ENCODE results near the gene EI24.
A peak's percentile ranks its signal among the peaks of the same experiment; 100 is the strongest.

EI24 gene

DNA sequence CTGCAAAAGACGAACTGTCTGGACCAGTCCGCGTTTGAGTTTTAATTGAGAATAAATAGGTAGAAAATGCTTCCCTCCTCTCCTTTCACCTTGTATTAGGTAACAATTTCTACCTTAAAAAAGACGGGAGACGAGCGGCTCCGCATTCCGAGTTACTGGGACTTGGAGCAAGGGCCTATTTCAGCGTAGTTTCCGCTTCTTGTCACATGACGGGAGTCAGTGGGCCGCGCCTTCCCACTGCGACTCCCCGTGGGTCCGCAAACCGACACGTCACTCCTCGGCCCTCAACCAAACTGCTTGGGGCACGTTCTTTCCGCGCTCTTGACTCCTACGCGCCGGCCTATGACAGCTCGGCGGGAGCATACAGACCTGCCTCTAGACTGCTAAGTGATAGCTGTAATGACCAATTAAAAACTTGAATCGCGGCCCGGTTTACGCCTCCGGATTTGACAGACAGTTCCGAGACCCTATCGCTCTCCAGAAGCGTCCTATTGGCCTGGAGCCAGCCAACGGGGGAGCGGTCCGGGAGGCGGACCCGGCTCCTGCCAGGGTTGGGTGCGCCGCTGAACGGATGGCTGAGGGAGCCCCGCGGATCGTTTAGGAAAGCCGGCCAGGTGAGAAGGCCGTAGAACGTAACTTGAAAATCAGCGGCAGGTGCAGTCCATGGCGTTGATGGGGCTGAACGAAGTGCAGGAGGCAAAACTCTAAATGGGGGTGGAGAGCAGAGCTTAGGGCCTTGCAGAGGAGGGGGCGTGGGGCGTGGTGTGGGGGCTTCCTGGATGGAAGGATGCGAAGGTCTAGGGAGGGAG lies 23.2 kb downstream of the EI24 start, which contains the start of gene STT3A:
Gene STT3A, plus strand, starts transcription at position 548 of the 809 bp plus-strand sequence. CDS start 3,064 bp downstream, outside the sequence.
- no peaks in the 10 kb centered on the region for H3K27me3 ChIP-seq (ENCODE audit: insufficient read depth, low read depth, severe bottlenecking)
- TF ChIP-seq, protein P1, sequence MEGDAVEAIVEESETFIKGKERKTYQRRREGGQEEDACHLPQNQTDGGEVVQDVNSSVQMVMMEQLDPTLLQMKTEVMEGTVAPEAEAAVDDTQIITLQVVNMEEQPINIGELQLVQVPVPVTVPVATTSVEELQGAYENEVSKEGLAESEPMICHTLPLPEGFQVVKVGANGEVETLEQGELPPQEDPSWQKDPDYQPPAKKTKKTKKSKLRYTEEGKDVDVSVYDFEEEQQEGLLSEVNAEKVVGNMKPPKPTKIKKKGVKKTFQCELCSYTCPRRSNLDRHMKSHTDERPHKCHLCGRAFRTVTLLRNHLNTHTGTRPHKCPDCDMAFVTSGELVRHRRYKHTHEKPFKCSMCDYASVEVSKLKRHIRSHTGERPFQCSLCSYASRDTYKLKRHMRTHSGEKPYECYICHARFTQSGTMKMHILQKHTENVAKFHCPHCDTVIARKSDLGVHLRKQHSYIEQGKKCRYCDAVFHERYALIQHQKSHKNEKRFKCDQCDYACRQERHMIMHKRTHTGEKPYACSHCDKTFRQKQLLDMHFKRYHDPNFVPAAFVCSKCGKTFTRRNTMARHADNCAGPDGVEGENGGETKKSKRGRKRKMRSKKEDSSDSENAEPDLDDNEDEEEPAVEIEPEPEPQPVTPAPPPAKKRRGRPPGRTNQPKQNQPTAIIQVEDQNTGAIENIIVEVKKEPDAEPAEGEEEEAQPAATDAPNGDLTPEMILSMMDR (IDR thresholded peaks at IDR 0.05; ENCODE audit: low read depth, low read length), result no peak
- peak within 1 kb of the TSS; percentile 82 for H3K27ac ChIP-seq
- peak within 1 kb of the TSS; percentile 90 for H3K4me3 ChIP-seq (ENCODE audit: low read depth, low read length)
- peak; percentile 98 for DNase-seq
- no peaks in the 10 kb centered on the region for H3K9me3 ChIP-seq (ENCODE audit: severe bottlenecking)
- peaks cover 19% of the 10 kb centered on the region for H3K36me3 ChIP-seq

DNA sequence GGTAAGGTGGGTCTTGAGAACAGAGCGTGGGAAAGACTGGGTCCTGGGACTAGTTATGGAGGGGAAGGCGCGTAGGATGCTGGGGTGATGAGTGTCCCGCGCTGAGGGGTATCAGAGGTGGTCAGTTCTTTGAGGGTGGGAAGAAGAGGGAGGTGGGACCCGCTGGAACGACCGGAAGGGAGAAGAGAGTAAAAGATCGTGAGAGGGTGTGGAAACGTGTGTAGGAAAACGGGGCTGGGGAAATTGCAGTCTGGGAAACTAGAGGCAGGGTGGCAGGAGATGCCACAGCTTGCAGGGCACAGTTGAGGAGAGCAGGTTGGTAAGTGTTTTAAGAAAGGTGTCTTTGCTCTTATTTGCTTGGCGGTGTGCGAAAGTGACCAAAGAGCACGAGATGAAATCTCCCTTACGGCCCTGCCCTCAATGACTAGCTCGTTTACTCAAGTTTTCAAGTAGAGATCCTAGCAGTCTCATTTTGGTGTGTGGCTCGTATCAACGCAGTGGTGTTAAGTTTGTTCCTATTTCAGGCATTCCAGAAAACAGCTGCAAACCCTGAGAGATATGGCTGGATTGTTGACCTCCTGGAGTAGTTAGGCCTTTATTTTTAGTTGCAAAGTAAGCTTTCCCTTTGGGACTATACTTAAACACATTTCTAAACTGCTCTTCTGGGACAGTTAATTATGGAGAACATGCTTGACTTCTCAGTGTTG lies 24.0 kb downstream of the EI24 start:
- Histone ChIP-seq H3K27me3 (ENCODE audit: insufficient read depth, low read depth, severe bottlenecking) (no peaks in the 10 kb centered on the region), H3K4me3 (ENCODE audit: low read depth, low read length) (peak overlapping the region; percentile 90), H3K9me3 (ENCODE audit: severe bottlenecking) (no peaks in the 10 kb centered on the region), H3K36me3 (peaks cover 26% of the 10 kb centered on the region), H3K27ac (peak overlapping the region; percentile 76)
- DNase-seq, result no peak
- TF ChIP-seq, protein P1 (IDR thresholded peaks at IDR 0.05; ENCODE audit: low read depth, low read length), result no peak

- H3K27me3 ChIP-seq (ENCODE audit: insufficient read depth, low read depth, severe bottlenecking), result no peaks in the 10 kb centered on the region
- H3K9me3 ChIP-seq (ENCODE audit: severe bottlenecking), result no peaks in the 10 kb centered on the region
- peaks cover 36% of the 10 kb centered on the region for H3K36me3 ChIP-seq
- H3K4me3 ChIP-seq (ENCODE audit: low read depth, low read length), result no peak overlapping the region
- TF ChIP-seq, protein P1 (IDR thresholded peaks at IDR 0.05; ENCODE audit: low read depth, low read length), result no peak
- H3K27ac ChIP-seq, result no peak overlapping the region
- no peak for DNase-seq
Measured at GRCh38 chr11:125594958-125595357, 25.7 kb downstream of the EI24 start.

GRCh38 chr11:125600663-125601062 lies 31.4 kb downstream of the EI24 start:
- no peak overlapping the region for H3K27ac ChIP-seq
- TF ChIP-seq, protein P1 (IDR thresholded peaks at IDR 0.05; ENCODE audit: low read depth, low read length), result no peak
- H3K9me3 ChIP-seq (ENCODE audit: severe bottlenecking), result no peaks in the 10 kb centered on the region
- no peak overlapping the region for H3K4me3 ChIP-seq (ENCODE audit: low read depth, low read length)
- H3K36me3 ChIP-seq, result peaks cover 83% of the 10 kb centered on the region
- DNase-seq, result no peak
- no peaks in the 10 kb centered on the region for H3K27me3 ChIP-seq (ENCODE audit: insufficient read depth, low read depth, severe bottlenecking)

GRCh38 chr11:125603207-125603606 lies 33.9 kb downstream of the EI24 start:
- Histone ChIP-seq H3K4me3 (ENCODE audit: low read depth, low read length) (no peak overlapping the region), H3K36me3 (peaks cover 86% of the 10 kb centered on the region), H3K27ac (no peak overlapping the region), H3K27me3 (ENCODE audit: insufficient read depth, low read depth, severe bottlenecking) (no peaks in the 10 kb centered on the region), H3K9me3 (ENCODE audit: severe bottlenecking) (no peaks in the 10 kb centered on the region)
- no peak for DNase-seq
- TF ChIP-seq, protein P1 (IDR thresholded peaks at IDR 0.05; ENCODE audit: low read depth, low read length), result no peak

Measured in WERI-Rb-1 (cell line).